Iris pigment epithelial cell (primary cell): ENCODE measurements around the gene IQCN.
A peak's percentile ranks its signal among the peaks of the same experiment; 100 is the strongest.

ENCODE experiments used
- DNase-seq: peaks from one replicate; pipeline ENCODE4 v3.0.0-alpha.2; 2011; ENCODE audit warnings: low read depth

IQCN gene

GRCh38 chr19:18266771-18267686, 7.2 kb downstream of the IQCN start:
- DNase-seq, result no peak

- no peak for DNase-seq
Measured at GRCh38 chr19:18265582-18265981, 8.7 kb downstream of the IQCN start.

- DNase-seq, result no peak
Measured at GRCh38 chr19:18264971-18265540, 9.2 kb downstream of the IQCN start.

- DNase-seq, result no peak
Measured at GRCh38 chr19:18264137-18264854, 10.0 kb downstream of the IQCN start.

GRCh38 chr19:18263324-18264136, 10.7 kb downstream of the IQCN start:
- no peak for DNase-seq

GRCh38 chr19:18262917-18263316, 11.3 kb downstream of the IQCN start:
- DNase-seq, result no peak

- no peak for DNase-seq
Measured at GRCh38 chr19:18262144-18262543, 12.1 kb downstream of the IQCN start.

GRCh38 chr19:18261474-18261873, 12.8 kb downstream of the IQCN start:
- DNase-seq, result no peak

- DNase-seq, result no peak
Measured at GRCh38 chr19:18259893-18260292, 14.4 kb downstream of the IQCN start.

- no peak for DNase-seq
Measured at GRCh38 chr19:18257503-18258470, 16.5 kb downstream of the IQCN start.

- no peak for DNase-seq
Measured at GRCh38 chr19:18254546-18255503, 19.4 kb downstream of the IQCN start.

GRCh38 chr19:18253716-18254115, 20.5 kb downstream of the IQCN start:
- DNase-seq, result no peak

GRCh38 chr19:18253130-18253529, 21.1 kb downstream of the IQCN start:
- no peak for DNase-seq

- no peak for DNase-seq
Measured at GRCh38 chr19:18252370-18252717, 21.9 kb downstream of the IQCN start.

- peak; percentile 54 for DNase-seq
Measured at GRCh38 chr19:18251587-18252369, 22.5 kb downstream of the IQCN start.

GRCh38 chr19:18249834-18250233, 24.4 kb downstream of the IQCN start:
- DNase-seq, result no peak

- DNase-seq, result no peak
Measured at GRCh38 chr19:18245297-18245696, 29.0 kb downstream of the IQCN start.

- DNase-seq, result no peak
Measured at GRCh38 chr19:18239303-18239702, 34.9 kb downstream of the IQCN start.

GRCh38 chr19:18234194-18234593, 40.1 kb downstream of the IQCN start:
- DNase-seq, result no peak
